ENCODE data around the gene CIDEB. TPM values are rescaled to one million over a fixed set of nuclear protein-coding genes. Genes with fewer than 3 reads are reported as not detected.

The CIDEB gene
- total and polyA plus RNA-seq, 2 of the 13 experiments (the other 11 are each of a cell fraction or from before 2014, with no cell fraction given): 35.8 to 110 TPM

DNA sequence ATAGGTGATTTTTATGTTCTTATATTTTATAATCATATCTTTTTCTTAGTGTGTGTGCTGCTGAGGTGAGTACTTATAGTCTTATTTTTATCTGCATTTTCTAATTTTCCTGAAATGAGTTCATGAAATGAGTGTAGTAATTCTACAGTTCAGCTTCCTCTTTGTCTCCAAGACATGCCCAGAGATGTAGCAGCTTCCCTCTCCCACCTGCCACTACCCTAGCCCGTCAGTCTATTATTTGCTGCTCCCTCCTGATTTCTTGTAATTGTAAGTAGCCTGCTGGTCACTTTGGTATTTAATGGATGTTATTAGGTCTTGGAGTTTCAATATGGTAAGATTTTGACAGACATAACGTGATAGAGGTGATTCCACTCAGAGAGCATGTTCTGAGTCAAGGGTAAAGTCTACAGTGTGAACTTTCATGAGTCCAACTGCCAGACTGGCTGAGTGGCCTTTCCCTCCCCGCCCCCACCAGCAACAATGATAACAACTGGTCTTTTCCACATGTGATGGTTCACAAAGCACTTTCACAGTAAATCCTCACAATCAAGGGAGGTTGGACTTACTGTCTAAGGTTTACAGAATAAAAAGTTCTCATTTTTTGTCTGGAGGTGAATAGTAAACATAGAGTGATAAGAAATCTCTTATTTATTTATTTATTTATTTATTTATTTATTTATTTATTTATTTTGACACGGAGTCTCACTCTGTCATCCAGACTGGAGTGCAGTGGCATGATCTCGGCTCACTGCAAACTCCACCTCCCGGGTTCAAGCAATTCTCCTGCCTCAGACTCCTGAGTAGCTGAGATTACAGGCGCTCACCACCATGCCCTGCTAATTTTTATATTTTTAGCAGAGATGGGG lies 36.3 kb upstream of the CIDEB start (continued):
- TF ChIP-seq, protein P1, sequence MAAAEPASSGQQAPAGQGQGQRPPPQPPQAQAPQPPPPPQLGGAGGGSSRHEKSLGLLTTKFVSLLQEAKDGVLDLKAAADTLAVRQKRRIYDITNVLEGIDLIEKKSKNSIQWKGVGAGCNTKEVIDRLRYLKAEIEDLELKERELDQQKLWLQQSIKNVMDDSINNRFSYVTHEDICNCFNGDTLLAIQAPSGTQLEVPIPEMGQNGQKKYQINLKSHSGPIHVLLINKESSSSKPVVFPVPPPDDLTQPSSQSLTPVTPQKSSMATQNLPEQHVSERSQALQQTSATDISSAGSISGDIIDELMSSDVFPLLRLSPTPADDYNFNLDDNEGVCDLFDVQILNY (CRISPR knock-in tag; conservative IDR thresholded peaks at IDR 0.05): no peak
- TF ChIP-seq ZNF709 (CRISPR knock-in tag; IDR thresholded peaks at IDR 0.05): no peak
- TF ChIP-seq ZNF382 (CRISPR knock-in tag; IDR thresholded peaks at IDR 0.05; ENCODE audit: borderline replicate concordance): no peak
- TF ChIP-seq, protein P2, sequence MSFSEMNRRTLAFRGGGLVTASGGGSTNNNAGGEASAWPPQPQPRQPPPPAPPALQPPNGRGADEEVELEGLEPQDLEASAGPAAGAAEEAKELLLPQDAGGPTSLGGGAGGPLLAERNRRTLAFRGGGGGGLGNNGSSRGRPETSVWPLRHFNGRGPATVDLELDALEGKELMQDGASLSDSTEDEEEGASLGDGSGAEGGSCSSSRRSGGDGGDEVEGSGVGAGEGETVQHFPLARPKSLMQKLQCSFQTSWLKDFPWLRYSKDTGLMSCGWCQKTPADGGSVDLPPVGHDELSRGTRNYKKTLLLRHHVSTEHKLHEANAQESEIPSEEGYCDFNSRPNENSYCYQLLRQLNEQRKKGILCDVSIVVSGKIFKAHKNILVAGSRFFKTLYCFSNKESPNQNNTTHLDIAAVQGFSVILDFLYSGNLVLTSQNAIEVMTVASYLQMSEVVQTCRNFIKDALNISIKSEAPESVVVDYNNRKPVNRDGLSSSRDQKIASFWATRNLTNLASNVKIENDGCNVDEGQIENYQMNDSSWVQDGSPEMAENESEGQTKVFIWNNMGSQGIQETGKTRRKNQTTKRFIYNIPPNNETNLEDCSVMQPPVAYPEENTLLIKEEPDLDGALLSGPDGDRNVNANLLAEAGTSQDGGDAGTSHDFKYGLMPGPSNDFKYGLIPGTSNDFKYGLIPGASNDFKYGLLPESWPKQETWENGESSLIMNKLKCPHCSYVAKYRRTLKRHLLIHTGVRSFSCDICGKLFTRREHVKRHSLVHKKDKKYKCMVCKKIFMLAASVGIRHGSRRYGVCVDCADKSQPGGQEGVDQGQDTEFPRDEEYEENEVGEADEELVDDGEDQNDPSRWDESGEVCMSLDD (CRISPR knock-in tag; IDR thresholded peaks at IDR 0.05; ENCODE audit: borderline replicate concordance): no peak
- no peak; the same call in 1 of the 2 replicates for TF ChIP-seq ZSCAN22 (CRISPR knock-in tag; IDR thresholded peaks at IDR 0.05)
- TF ChIP-seq, protein P3, sequence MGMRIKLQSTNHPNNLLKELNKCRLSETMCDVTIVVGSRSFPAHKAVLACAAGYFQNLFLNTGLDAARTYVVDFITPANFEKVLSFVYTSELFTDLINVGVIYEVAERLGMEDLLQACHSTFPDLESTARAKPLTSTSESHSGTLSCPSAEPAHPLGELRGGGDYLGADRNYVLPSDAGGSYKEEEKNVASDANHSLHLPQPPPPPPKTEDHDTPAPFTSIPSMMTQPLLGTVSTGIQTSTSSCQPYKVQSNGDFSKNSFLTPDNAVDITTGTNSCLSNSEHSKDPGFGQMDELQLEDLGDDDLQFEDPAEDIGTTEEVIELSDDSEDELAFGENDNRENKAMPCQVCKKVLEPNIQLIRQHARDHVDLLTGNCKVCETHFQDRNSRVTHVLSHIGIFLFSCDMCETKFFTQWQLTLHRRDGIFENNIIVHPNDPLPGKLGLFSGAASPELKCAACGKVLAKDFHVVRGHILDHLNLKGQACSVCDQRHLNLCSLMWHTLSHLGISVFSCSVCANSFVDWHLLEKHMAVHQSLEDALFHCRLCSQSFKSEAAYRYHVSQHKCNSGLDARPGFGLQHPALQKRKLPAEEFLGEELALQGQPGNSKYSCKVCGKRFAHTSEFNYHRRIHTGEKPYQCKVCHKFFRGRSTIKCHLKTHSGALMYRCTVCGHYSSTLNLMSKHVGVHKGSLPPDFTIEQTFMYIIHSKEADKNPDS (CRISPR knock-in tag; IDR thresholded peaks at IDR 0.05): no peak
- TF ChIP-seq, protein P4, sequence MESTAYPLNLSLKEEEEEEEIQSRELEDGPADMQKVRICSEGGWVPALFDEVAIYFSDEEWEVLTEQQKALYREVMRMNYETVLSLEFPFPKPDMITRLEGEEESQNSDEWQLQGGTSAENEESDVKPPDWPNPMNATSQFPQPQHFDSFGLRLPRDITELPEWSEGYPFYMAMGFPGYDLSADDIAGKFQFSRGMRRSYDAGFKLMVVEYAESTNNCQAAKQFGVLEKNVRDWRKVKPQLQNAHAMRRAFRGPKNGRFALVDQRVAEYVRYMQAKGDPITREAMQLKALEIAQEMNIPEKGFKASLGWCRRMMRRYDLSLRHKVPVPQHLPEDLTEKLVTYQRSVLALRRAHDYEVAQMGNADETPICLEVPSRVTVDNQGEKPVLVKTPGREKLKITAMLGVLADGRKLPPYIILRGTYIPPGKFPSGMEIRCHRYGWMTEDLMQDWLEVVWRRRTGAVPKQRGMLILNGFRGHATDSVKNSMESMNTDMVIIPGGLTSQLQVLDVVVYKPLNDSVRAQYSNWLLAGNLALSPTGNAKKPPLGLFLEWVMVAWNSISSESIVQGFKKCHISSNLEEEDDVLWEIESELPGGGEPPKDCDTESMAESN (CRISPR knock-in tag; conservative IDR thresholded peaks at IDR 0.05): no peak
- no peak for TF ChIP-seq ELF4 (CRISPR knock-in tag; IDR thresholded peaks at IDR 0.05; ENCODE audit: borderline replicate concordance)
- TF ChIP-seq, protein P5, sequence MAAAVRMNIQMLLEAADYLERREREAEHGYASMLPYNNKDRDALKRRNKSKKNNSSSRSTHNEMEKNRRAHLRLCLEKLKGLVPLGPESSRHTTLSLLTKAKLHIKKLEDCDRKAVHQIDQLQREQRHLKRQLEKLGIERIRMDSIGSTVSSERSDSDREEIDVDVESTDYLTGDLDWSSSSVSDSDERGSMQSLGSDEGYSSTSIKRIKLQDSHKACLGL (CRISPR knock-in tag; IDR thresholded peaks at IDR 0.05): no peak
- no peak for TF ChIP-seq ZNF672 (CRISPR knock-in tag; IDR thresholded peaks at IDR 0.05)
- peak in 1 of 2 experiments; percentile 34; a peak in 1 of 4 replicates for TF ChIP-seq EP300 (IDR thresholded peaks at IDR 0.05; ENCODE audit: low read depth in 2 of 2, low read length in 2 of 2)
- no peak for TF ChIP-seq EP300 (CRISPR knock-in tag; IDR thresholded peaks at IDR 0.05; ENCODE audit: borderline replicate concordance)
- TF ChIP-seq SIX1 (CRISPR knock-in tag; IDR thresholded peaks at IDR 0.05; ENCODE audit: borderline replicate concordance): no peak
- TF ChIP-seq, protein P6, sequence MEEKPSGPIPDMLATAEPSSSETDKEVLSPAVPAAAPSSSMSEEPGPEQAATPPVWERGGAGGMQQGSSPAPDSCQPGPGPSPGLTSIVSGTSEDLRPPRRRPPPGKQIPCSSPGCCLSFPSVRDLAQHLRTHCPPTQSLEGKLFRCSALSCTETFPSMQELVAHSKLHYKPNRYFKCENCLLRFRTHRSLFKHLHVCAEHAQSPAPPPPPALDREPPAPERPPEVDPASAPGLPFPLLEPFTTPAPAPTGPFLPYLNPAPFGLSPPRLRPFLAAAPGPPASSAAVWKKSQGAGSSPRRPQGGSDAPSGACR (CRISPR knock-in tag; IDR thresholded peaks at IDR 0.05): peak; percentile 70; the same call in 1 of the 2 replicates
- TF ChIP-seq, protein P7, sequence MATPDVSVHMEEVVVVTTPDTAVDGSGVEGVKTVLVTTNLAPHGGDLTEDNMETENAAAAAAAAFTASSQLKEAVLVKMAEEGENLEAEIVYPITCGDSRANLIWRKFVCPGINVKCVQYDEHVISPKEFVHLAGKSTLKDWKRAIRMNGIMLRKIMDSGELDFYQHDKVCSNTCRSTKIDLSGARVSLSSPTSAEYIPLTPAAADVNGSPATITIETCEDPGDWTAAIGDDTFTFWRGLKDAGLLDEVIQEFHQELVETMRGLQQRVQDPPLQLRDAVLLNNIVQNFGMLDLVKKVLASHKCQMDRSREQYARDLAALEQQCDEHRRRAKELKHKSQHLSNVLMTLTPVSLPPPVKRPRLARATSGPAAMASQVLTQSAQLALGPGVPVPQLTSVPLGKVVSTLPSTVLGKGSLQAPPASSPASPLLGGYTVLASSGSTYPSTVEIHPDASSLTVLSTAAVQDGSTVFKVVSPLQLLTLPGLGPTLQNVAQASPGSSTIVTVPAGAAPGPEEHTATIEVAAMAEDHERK (CRISPR knock-in tag; IDR thresholded peaks at IDR 0.05; ENCODE audit: low read depth): no peak
- TF ChIP-seq ZNF143 (CRISPR knock-in tag; IDR thresholded peaks at IDR 0.05): no peak
- TF ChIP-seq ZKSCAN8 (CRISPR knock-in tag; IDR thresholded peaks at IDR 0.05; ENCODE audit: borderline replicate concordance): peak; percentile 62; the same call in 1 of the 2 replicates

Measured in HepG2 (cell line).